Hypothalamus (tissue), 51 donors: ENCODE measurements around the gene RBFOX2.
"Not testable (repeated sequence)": the region's sequence is repeated elsewhere in the genome, so short reads cannot be mapped to it uniquely, and the experiment has no call there.

Source experiments
- DNase-seq, 51 donors: peaks; one replicate each; lab custom pipeline; 2025; lab: John Stamatoyannopoulos, UW

RBFOX2 gene

GRCh38 chr22:36012332-36012731, 16.3 kb downstream of the RBFOX2 start:
- no peak for DNase-seq

- no peak for DNase-seq
Observed at GRCh38 chr22:36010882-36011281, 17.7 kb downstream of the RBFOX2 start.

- no peak for DNase-seq
Observed at GRCh38 chr22:36010090-36010489, 18.5 kb downstream of the RBFOX2 start.

GRCh38 chr22:36009085-36009484, 19.5 kb downstream of the RBFOX2 start:
- DNase-seq, result no peak

GRCh38 chr22:36008565-36008964, 20.1 kb downstream of the RBFOX2 start:
- DNase-seq, result no peak

DNA sequence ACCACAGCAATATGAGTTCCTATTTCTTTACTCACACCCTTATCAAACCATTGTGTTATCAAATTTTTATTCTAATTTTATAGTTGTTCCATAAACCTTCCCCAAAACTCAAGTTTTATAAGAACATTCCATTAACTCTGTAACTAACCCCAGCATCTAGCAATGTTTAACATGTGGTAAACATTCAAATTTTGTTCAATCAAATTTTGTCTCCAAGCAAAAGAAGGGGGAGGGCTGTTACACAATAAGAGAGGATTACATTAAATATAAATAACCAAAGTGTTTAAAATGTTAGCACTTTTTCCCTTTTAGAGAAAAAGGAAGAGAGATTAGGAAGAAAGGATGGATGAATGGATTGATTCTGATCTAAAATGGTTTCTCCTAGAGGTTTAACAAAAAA, 20.5 kb downstream of the RBFOX2 start:
- DNase-seq, result no peak

- no peak for DNase-seq
Observed at GRCh38 chr22:36003972-36004674, 24.5 kb downstream of the RBFOX2 start.

GRCh38 chr22:36002718-36003260, 25.8 kb downstream of the RBFOX2 start:
- DNase-seq, result no peak

GRCh38 chr22:36002084-36002483, 26.5 kb downstream of the RBFOX2 start:
- no peak for DNase-seq

GRCh38 chr22:35998748-35999147, 29.9 kb downstream of the RBFOX2 start:
- DNase-seq, result no peak

DNA sequence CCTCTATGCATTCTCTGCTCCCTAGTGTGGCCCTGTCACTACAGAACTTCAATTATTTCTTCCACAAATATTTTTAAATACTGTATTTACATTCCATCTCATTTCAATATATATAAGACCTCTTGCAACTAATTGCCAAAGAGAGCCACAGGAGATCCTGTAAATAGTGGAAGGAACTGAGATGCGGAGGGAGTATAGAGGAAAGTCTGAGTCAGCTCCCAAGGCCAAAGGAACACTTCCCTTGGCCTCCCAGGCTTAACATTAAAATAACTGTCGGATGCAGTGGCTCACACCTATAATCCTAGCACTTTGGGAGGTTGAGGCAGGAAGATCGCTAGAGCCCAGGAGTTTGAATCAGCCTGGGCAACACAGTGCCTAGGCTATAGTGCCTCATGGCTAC, 31.2 kb downstream of the RBFOX2 start:
- no peak for DNase-seq

DNA sequence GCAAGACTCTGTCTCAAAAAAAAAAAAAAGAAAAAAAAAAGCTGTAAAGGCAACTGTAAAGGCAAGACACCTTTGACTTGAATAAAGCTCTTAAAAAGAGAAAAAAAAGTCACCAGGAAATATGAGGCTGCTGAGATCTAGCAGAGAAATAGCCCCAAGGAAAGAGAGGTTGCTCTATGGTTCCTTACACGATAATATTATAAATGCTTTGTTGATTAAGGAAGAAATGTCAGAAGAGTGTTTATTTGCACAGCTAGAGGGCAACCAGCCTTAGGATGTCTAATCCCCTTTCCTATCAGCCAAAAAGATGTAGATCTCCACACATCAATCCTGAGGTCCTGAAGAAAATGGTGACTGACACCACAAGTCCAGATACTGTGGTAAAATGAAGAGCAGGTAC, 32.0 kb downstream of the RBFOX2 start:
- no peak for DNase-seq

- DNase-seq, result peak in 1 of 51 donors; percentile 34
Observed at GRCh38 chr22:35995772-35996171, 32.9 kb downstream of the RBFOX2 start.

GRCh38 chr22:35995348-35995747, 33.3 kb downstream of the RBFOX2 start:
- peak in 1 of 51 donors; percentile 26 for DNase-seq

GRCh38 chr22:35993727-35994126, 34.9 kb downstream of the RBFOX2 start:
- DNase-seq, result not testable (repeated sequence)

GRCh38 chr22:35993048-35993714, 35.4 kb downstream of the RBFOX2 start:
- DNase-seq, result no peak

DNA sequence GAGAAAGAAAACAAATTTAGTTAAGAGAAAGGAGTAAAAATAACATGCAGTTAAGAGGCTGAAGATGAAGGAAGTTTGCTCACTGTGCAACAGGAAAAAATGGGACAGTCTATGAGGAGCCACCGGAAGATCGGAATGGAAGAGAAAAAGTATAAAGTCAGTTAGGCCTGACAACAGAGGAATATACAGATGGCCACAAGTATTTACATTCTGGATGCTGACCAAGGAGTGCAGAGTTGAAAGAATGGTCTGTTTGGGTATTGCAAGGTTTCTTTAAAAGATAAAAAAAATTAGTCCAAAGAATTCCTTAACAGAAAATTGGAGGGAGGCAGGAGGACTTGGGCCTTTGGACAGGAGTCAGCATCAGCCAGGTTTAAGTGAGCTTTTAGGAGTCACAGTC, 37.5 kb downstream of the RBFOX2 start:
- no peak for DNase-seq

- DNase-seq, result no peak
Observed at GRCh38 chr22:35988030-35988429, 40.6 kb downstream of the RBFOX2 start.

DNA sequence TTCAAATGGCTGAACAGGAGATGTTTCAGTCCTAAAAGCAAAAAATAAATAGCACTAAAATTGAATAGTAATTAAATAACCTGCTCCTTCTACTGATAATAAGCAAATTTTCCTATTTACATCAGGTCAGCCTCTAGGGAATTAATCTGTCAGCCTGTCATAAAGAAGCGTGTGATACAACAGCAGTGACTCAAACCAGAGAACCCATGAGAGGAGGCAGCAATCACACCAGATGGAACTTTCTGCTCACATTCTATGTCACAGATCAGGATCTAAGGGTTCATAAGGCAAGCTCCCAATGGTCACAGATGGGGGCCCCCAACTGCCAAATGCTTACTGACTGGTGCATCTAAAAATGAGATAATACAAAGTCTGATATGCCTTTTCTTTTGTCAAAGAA, 41.1 kb downstream of the RBFOX2 start:
- no peak for DNase-seq

GRCh38 chr22:35986088-35986487, 42.5 kb downstream of the RBFOX2 start:
- no peak for DNase-seq

DNA sequence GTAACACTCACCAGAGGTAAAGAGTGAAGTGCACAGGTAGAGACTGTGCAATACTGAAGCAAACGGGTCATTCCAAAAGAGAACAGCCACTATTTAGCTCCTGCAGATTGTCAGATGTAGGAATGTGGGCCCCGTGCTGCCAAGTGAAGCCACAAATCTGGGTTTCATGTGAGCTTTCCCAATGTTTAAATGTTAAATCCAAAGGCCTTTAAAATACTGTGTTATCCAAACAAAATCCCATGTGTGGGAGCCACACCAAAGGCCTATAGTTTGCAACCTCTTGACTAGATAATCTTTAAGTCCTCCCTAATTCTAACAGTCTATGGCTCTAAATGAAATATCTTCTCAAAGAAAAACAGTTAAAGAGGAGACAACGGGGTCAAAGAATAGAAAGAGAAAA, 43.3 kb downstream of the RBFOX2 start:
- no peak for DNase-seq
